ENCODE results near the gene TIAM1. TPM values are rescaled to one million over a fixed set of nuclear protein-coding genes. Genes with fewer than 3 reads are reported as not detected.

The TIAM1 gene
- total and polyA plus RNA-seq, 9 donors = 3.6 to 26.7 (median 7.1) TPM

GRCh38 chr21:31360717-31361116 lies 16.7 kb upstream of the TIAM1 start:
- H3K36me3 ChIP-seq = no peaks in the 10 kb centered on the region
- no peaks in the 10 kb centered on the region for H3K27me3 ChIP-seq
- no peaks in the 10 kb centered on the region for H3K4me1 ChIP-seq (ENCODE audit: insufficient read depth)
- no peak overlapping the region for H3K27ac ChIP-seq
- no peak overlapping the region for H3K4me3 ChIP-seq
- intact Hi-C loops (cut with DNase I) = no loop called here
- peaks cover 0 to 4% of the 10 kb centered on the region in 2 donors for H3K9me3 ChIP-seq
- TF ChIP-seq CTCF (IDR thresholded peaks at IDR 0.05) = no peak
- TF ChIP-seq EP300 (IDR thresholded peaks at IDR 0.05) = no peak
- TF ChIP-seq POLR2A (IDR thresholded peaks at IDR 0.05) = no peak
- no peak for DNase-seq

DNA sequence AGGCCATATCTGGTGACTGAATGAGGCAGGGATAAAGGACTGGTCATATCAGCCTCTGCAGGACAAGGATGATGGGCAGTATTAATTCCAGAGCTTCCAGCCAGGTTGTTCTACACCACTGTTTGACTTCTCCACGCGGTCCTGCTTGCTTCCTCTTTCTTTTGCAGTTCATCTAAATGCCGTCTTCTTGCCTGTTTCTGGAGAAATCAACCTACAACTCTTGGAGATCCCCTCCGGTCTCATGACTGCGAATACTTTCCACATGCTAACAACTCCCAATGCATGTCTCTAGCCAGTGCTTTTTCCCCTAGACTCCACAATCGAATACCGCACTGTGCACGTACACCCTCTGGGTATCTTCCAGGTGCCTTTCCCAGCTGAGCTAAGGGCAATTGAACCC lies 14.1 kb upstream of the TIAM1 start:
- Histone ChIP-seq H3K27me3 (no peaks in the 10 kb centered on the region), H3K4me1 (ENCODE audit: insufficient read depth) (no peaks in the 10 kb centered on the region), H3K4me3 (no peak overlapping the region), H3K9me3 (peaks cover 0 to 4% of the 10 kb centered on the region in 2 donors), H3K36me3 (no peaks in the 10 kb centered on the region), H3K27ac (no peak overlapping the region)
- WGBS, 3 donors = 95 to 98% (median 98%) methylated on average over 8 of the region's 8 CpGs
- TF ChIP-seq POLR2A (IDR thresholded peaks at IDR 0.05) = no peak
- TF ChIP-seq CTCF (IDR thresholded peaks at IDR 0.05) = no peak
- no peak for TF ChIP-seq EP300 (IDR thresholded peaks at IDR 0.05)
- intact Hi-C loops (cut with DNase I) = no loop called here
- no peak for DNase-seq

- DNase-seq = no peak
- intact Hi-C loops (cut with DNase I) = no loop called here
- 95 to 97% (median 96%) methylated on average over 4 of the region's 4 CpGs for WGBS, 3 donors
Measured at GRCh38 chr21:31356440-31356839, 12.4 kb upstream of the TIAM1 start.

DNA sequence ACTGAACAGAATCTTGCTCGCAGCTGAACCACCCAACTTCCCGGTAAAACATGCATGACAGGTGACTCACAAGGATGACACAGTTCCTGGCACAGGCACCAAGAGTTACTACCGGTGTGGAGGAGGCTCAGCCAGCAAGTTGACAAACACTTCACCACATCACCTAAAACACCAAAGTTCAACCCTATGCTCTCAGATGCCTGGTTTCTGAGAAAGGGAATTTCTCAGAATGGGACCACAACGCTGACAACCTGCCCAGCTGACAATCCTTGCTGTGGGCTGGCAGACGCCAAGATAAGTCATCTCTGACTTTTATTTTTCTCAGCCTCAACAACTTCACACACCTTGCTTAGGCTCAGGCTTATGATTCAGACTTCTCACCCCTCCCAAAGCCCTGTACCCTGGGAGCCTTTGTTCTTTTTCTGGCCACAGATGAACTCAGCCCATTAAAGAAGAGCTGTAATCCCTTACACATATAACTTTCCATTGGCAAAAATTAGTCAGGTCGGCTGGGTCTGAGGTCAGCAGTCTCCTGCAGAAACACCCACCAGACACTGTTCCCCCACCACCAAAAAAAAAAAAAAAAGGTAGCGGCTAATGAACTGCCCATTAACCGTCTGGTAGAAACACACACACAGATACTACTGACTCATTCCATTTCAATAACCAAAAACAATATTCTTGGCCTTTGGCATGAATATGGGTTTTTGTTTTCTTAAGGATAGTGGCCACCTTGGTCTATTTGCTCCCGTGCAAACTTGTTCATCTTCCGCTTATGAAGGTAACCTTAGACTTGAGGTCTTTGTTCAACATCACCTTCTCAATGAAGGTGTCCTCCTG lies 10.8 kb upstream of the TIAM1 start:
- Histone ChIP-seq H3K27ac (no peak overlapping the region), H3K36me3 (no peaks in the 10 kb centered on the region), H3K4me3 (no peak overlapping the region), H3K9me3 (peaks cover 0 to 4% of the 10 kb centered on the region in 2 donors), H3K27me3 (no peaks in the 10 kb centered on the region), H3K4me1 (ENCODE audit: insufficient read depth) (no peaks in the 10 kb centered on the region)
- no peak for DNase-seq
- no peak for TF ChIP-seq CTCF (IDR thresholded peaks at IDR 0.05)
- TF ChIP-seq POLR2A (IDR thresholded peaks at IDR 0.05) = no peak
- TF ChIP-seq EP300 (IDR thresholded peaks at IDR 0.05) = no peak
- intact Hi-C loops (cut with DNase I) = no loop called here
- WGBS, 3 donors = 57 to 68% (median 59%) methylated on average over 10 of the region's 10 CpGs

More at GRCh38 chr21:31356440-31356839, 12.4 kb upstream of the TIAM1 start:
- Histone ChIP-seq H3K9me3 (peaks cover 0 to 4% of the 10 kb centered on the region in 2 donors), H3K36me3 (no peaks in the 10 kb centered on the region), H3K4me1 (ENCODE audit: insufficient read depth) (no peaks in the 10 kb centered on the region), H3K4me3 (no peak overlapping the region), H3K27ac (no peak overlapping the region), H3K27me3 (no peaks in the 10 kb centered on the region)
- no peak for TF ChIP-seq CTCF (IDR thresholded peaks at IDR 0.05)
- no peak for TF ChIP-seq POLR2A (IDR thresholded peaks at IDR 0.05)
- TF ChIP-seq EP300 (IDR thresholded peaks at IDR 0.05) = no peak
